ENCODE data around the gene GRIA3.

The GRIA3 gene

GRCh38 chrX:123202523-123202922, 18.4 kb downstream of the GRIA3 start:
- H3K27me3 ChIP-seq (ENCODE audit: insufficient read depth, poor library complexity, severe bottlenecking), result no peaks in the 10 kb centered on the region
- H3K4me1 ChIP-seq (ENCODE audit: insufficient read depth, poor library complexity, severe bottlenecking), result no peaks in the 10 kb centered on the region
- no peaks in the 10 kb centered on the region for H3K36me3 ChIP-seq (ENCODE audit: low read depth)
- ATAC-seq (ENCODE audit: low read depth) (no peak), DNase-seq (ENCODE audit: low spot score) (no peak)
- no peak overlapping the region for H3K27ac ChIP-seq (ENCODE audit: poor library complexity, severe bottlenecking)
- H3K9me3 ChIP-seq (ENCODE audit: severe bottlenecking), result no peaks in the 10 kb centered on the region
- no peak for TF ChIP-seq CTCF (IDR thresholded peaks at IDR 0.05; ENCODE audit: poor library complexity, severe bottlenecking)
- no peak overlapping the region for H3K4me3 ChIP-seq (ENCODE audit: severe bottlenecking)

GRCh38 chrX:123203772-123204171, 19.7 kb downstream of the GRIA3 start:
- no peak for DNase-seq (ENCODE audit: low spot score)
- Histone ChIP-seq H3K4me1 (ENCODE audit: insufficient read depth, poor library complexity, severe bottlenecking) (no peaks in the 10 kb centered on the region), H3K4me3 (ENCODE audit: severe bottlenecking) (no peak overlapping the region), H3K9me3 (ENCODE audit: severe bottlenecking) (no peaks in the 10 kb centered on the region), H3K27me3 (ENCODE audit: insufficient read depth, poor library complexity, severe bottlenecking) (no peaks in the 10 kb centered on the region), H3K27ac (ENCODE audit: poor library complexity, severe bottlenecking) (no peak overlapping the region), H3K36me3 (ENCODE audit: low read depth) (no peaks in the 10 kb centered on the region)
- no peak for TF ChIP-seq CTCF (IDR thresholded peaks at IDR 0.05; ENCODE audit: poor library complexity, severe bottlenecking)
- no peak for ATAC-seq (ENCODE audit: low read depth)

GRCh38 chrX:123206176-123206575, 22.1 kb downstream of the GRIA3 start:
- H3K4me1 ChIP-seq (ENCODE audit: insufficient read depth, poor library complexity, severe bottlenecking), result no peaks in the 10 kb centered on the region
- H3K27me3 ChIP-seq (ENCODE audit: insufficient read depth, poor library complexity, severe bottlenecking), result no peaks in the 10 kb centered on the region
- H3K27ac ChIP-seq (ENCODE audit: poor library complexity, severe bottlenecking), result no peak overlapping the region
- H3K4me3 ChIP-seq (ENCODE audit: severe bottlenecking), result no peak overlapping the region
- H3K9me3 ChIP-seq (ENCODE audit: severe bottlenecking), result no peaks in the 10 kb centered on the region
- TF ChIP-seq CTCF (IDR thresholded peaks at IDR 0.05; ENCODE audit: poor library complexity, severe bottlenecking), result no peak
- H3K36me3 ChIP-seq (ENCODE audit: low read depth), result no peaks in the 10 kb centered on the region
- DNase-seq (ENCODE audit: low spot score) (no peak), ATAC-seq (ENCODE audit: low read depth) (no peak)

GRCh38 chrX:123210252-123210651, 26.2 kb downstream of the GRIA3 start:
- Histone ChIP-seq H3K4me1 (ENCODE audit: insufficient read depth, poor library complexity, severe bottlenecking) (no peaks in the 10 kb centered on the region), H3K9me3 (ENCODE audit: severe bottlenecking) (no peaks in the 10 kb centered on the region), H3K27ac (ENCODE audit: poor library complexity, severe bottlenecking) (no peak overlapping the region), H3K4me3 (ENCODE audit: severe bottlenecking) (no peak overlapping the region), H3K36me3 (ENCODE audit: low read depth) (no peaks in the 10 kb centered on the region), H3K27me3 (ENCODE audit: insufficient read depth, poor library complexity, severe bottlenecking) (no peaks in the 10 kb centered on the region)
- DNase-seq (ENCODE audit: low spot score) (no peak), ATAC-seq (ENCODE audit: low read depth) (no peak)
- TF ChIP-seq CTCF (IDR thresholded peaks at IDR 0.05; ENCODE audit: poor library complexity, severe bottlenecking), result no peak

- Histone ChIP-seq H3K9me3 (ENCODE audit: severe bottlenecking) (no peaks in the 10 kb centered on the region), H3K27ac (ENCODE audit: poor library complexity, severe bottlenecking) (no peak overlapping the region), H3K4me1 (ENCODE audit: insufficient read depth, poor library complexity, severe bottlenecking) (no peaks in the 10 kb centered on the region), H3K36me3 (ENCODE audit: low read depth) (no peaks in the 10 kb centered on the region), H3K27me3 (ENCODE audit: insufficient read depth, poor library complexity, severe bottlenecking) (no peaks in the 10 kb centered on the region), H3K4me3 (ENCODE audit: severe bottlenecking) (no peak overlapping the region)
- no peak for ATAC-seq (ENCODE audit: low read depth)
- TF ChIP-seq CTCF (IDR thresholded peaks at IDR 0.05; ENCODE audit: poor library complexity, severe bottlenecking), result no peak
- no peak for DNase-seq (ENCODE audit: low spot score)
These were observed 31.5 kb downstream of the GRIA3 start for GRCh38 chrX:123215397-123216089.
